ENCODE results near the gene EHHADH.

Gene EHHADH

DNA sequence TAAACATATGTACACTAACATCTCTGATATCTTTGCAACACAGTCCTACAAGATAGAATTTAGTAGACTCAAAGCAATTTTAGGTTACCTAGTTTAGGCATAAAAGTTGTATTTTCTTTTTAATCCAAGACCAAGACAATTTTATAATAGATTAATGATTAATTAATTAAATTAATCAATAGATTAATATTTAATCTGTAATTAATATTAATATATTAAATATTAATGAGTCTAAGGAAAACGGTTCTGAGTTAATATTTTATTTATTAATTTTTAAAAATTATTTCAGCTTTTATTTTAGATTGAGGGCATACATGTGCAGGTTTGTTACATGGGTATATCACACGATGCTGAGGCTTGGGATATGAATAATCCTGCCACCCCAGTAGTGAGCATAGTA, 49.0 kb downstream of the EHHADH start:
- Histone ChIP-seq H3K4me3 (no peak overlapping the region), H3K27ac (no peak overlapping the region)

GRCh38 chr3:185200639-185201038, 53.2 kb downstream of the EHHADH start:
- no peak overlapping the region for H3K4me3 ChIP-seq
- H3K27ac ChIP-seq, result peak overlapping the region in 2 of 21 experiments; percentile 22 to 24

DNA sequence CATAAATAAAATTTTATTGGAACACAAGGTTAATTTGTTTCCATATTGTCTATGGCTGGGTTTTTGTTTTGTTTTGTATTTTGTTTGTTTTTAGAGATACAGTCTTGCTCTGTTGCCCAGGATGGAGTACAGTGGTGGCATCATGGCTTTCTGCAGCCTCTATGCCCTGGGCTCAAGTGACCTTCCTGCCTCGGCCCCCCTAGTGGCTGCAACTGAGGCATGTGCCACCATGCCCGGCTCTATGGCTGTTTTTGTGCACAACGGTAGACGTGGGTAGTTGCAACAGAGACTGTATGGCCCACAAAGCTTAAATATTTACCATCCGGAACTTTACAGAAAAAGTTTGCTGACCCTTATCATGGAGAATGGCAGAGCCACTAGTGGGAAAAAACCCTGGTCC, 54.2 kb downstream of the EHHADH start:
- no peak overlapping the region for H3K4me3 ChIP-seq
- H3K27ac ChIP-seq, result no peak overlapping the region

DNA sequence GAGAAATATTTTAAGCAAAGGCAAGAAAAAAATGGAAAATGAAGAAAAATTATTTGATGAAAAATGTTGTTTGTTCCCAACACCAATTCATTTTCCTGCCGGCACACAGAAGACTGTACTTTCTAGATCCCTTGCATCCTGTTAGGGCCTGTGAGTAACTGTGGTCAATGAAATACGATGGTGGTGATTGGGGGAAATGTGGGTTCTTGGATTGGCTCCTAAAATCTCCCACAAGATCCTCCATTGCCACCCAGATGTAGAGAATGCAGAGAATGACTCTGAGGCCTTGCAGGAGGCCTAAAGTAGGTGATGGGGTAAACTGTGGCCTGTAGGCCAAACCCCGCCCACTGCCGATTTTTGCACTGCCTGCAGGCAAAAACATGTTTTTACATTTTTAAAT, 54.6 kb downstream of the EHHADH start:
- H3K27ac ChIP-seq, result no peak overlapping the region

GRCh38 chr3:185197068-185197467, 56.8 kb downstream of the EHHADH start:
- Histone ChIP-seq H3K4me3 (no peak overlapping the region), H3K27ac (no peak overlapping the region)

More for the DNA sequence above, 54.6 kb downstream of the EHHADH start:
- H3K4me3 ChIP-seq, result no peak overlapping the region

- Histone ChIP-seq H3K4me3 (no peak overlapping the region), H3K27ac (no peak overlapping the region)
Measured at GRCh38 chr3:185195652-185196051, 58.2 kb downstream of the EHHADH start.

- Histone ChIP-seq H3K4me3 (no peak overlapping the region), H3K27ac (no peak overlapping the region)
Measured at GRCh38 chr3:185188816-185189215, 65.0 kb downstream of the EHHADH start.

DNA sequence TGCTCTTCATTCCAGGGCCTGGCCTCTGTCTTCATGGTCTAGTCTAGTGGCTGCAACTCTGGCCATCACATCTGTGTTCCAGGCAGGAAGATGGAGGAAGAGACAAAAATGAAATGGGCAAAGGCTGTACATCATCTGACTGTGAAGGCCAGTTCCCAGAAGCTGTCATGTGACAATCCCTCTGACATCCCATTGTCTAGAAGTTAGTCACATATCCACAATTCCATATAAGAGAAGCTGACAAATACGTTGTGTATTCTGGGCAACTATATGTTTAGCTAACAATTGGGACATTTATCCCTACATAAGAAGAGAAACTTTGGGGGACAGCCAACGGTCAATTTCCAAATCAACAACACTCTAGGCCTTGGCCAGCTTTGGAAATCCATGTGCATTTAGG, 66.5 kb downstream of the EHHADH start:
- Histone ChIP-seq H3K27ac (no peak overlapping the region), H3K4me3 (no peak overlapping the region)

- H3K27ac ChIP-seq, result no peak overlapping the region
Measured at GRCh38 chr3:185176750-185177359, 77.0 kb downstream of the EHHADH start.

GRCh38 chr3:185175370-185175987, 78.4 kb downstream of the EHHADH start:
- H3K27ac ChIP-seq, result peak overlapping the region in 8 of 21 experiments; percentile 6 to 48 (median 21)

More at GRCh38 chr3:185176750-185177359, 77.0 kb downstream of the EHHADH start:
- no peak overlapping the region for H3K4me3 ChIP-seq

GRCh38 chr3:185172086-185173049, 81.5 kb downstream of the EHHADH start:
- no peak overlapping the region for H3K27ac ChIP-seq
- H3K4me3 ChIP-seq, result no peak overlapping the region

More at GRCh38 chr3:185175370-185175987, 78.4 kb downstream of the EHHADH start:
- H3K4me3 ChIP-seq, result no peak overlapping the region

- H3K27ac ChIP-seq, result no peak overlapping the region
- H3K4me3 ChIP-seq, result no peak overlapping the region
Measured at GRCh38 chr3:185164428-185165217, 89.2 kb downstream of the EHHADH start.

- no peak overlapping the region for H3K4me3 ChIP-seq
Measured at GRCh38 chr3:185162634-185163033, 91.2 kb downstream of the EHHADH start.

DNA sequence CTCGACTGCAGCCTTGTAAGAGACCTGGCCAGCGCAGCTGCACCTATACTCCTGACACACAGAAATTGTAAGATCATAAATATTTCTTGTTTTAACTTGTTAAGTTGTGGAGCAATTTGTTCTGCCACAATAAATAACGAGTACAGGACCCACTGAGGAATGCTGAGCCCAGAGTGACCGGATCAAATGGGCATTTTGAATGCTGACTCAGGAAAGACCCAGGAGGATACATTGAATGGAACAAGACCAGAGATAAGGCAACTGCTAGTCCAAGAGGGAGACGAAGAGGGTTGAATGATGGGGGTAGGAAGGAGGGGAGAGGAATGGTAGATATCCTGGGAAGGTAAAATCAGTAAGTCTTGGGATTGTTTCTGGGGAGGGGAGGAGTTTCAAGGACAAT, 92.1 kb downstream of the EHHADH start:
- no peak overlapping the region for H3K27ac ChIP-seq
- H3K4me3 ChIP-seq, result no peak overlapping the region

More at GRCh38 chr3:185162634-185163033, 91.2 kb downstream of the EHHADH start:
- no peak overlapping the region for H3K27ac ChIP-seq

- Histone ChIP-seq H3K27ac (no peak overlapping the region), H3K4me3 (no peak overlapping the region)
Measured at GRCh38 chr3:185157347-185157746, 96.5 kb downstream of the EHHADH start.

DNA sequence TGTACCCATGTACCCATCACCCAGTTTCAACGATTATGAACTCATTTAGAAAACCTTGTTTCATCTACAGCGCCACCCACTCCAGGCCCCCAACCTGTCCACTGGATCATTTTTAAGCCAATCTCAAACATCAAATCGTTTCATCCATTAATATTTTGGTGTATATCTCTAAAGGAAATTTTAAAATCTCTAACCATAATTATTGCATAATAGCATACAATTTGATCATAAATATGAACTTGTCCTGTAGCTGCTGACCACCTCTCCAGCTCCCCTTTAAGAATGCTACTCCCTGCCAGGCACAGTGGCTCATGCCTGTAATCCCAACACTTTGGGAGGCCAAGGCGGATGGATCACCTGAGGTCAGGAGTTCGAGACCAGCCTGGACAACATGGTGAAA, 98.2 kb downstream of the EHHADH start:
- H3K4me3 ChIP-seq, result no peak overlapping the region
- no peak overlapping the region for H3K27ac ChIP-seq

GRCh38 chr3:185153861-185154629, 99.8 kb downstream of the EHHADH start:
- no peak overlapping the region for H3K27ac ChIP-seq

DNA sequence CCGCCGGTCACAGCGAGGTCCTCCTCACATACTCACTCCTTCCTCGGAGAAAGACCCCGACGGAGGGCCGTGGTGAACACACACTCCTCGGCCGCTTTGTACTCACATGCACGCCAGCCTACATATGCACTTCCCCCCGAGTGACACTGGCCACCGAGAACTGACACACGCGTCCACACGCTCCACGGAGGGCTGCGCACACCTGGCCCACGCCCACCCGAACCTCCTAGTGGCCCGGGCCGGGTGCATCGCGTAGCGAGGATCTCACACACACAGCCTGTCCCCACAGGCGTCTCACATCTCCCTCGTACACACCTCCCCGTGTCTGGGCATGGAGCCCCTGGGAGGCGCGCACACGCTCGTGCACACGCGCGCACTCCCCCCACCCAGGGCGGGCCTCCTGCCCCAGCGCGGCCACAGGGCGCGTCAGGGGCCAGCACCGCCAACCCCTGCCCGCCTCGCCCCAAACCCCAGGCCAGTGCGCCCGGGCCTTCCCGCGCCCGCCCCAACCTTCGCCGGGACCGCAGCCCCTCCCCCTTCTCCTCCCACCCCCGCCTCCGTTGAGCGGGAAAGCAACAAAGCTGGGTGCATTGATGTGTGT, 100.6 kb downstream of the EHHADH start:
- Histone ChIP-seq H3K4me3 (peak overlapping the region; percentile 40 to 54 (median 49)), H3K27ac (peak overlapping the region in 10 of 21 experiments; percentile 22 to 75 (median 50))

More at GRCh38 chr3:185153861-185154629, 99.8 kb downstream of the EHHADH start:
- H3K4me3 ChIP-seq, result peak overlapping the region in 1 of 7 experiments; percentile 54

All from skin epidermis (tissue), 12 donors.